Psoas muscle (tissue), 8 donors: Measurements from ENCODE around the gene PRSS2. TPM values are rescaled to one million over a fixed set of nuclear protein-coding genes. Genes with fewer than 3 reads are reported as not detected.
"Not testable (repeated sequence)": the region's sequence is repeated elsewhere in the genome, so short reads cannot be mapped to it uniquely, and the experiment has no call there.

Experiments
- ATAC-seq, 4 donors: fragments of 200-7000 bp; cut with Tn5 transposase; one replicate each; pipeline ENCODE4 v1.9.1; 2020; ENCODE audit warnings: moderate library complexity in 3 of 4, mild to moderate bottlenecking in 2 of 4
- DNase-seq, 2 donors: peaks; one replicate each; pipeline ENCODE4 v3.0.0-alpha.2; 2020
- H3K27ac ChIP-seq: fragments of 200-600 bp; one replicate; pipeline ENCODE4 v1.8.0; 2022
- H3K27me3 ChIP-seq, 3 donors: fragments of 200-600 bp in 1 of 3; one replicate each; pipeline versions ENCODE4 v1.6.1 to v1.8.0; 2013 to 2022; ENCODE audit warnings: low read length in 2 of 3, mild to moderate bottlenecking in 2 of 3, moderate library complexity in 1 of 3; ENCODE audit not compliant: insufficient read depth in 3 of 3
- H3K36me3 ChIP-seq, 2 donors: fragments of 200-600 bp in 1 of 2; one replicate each; pipeline versions ENCODE4 v1.6.1 to v1.8.0; 2013 to 2022; ENCODE audit warnings: low read depth in 1 of 2, mild to moderate bottlenecking in 1 of 2, moderate library complexity in 1 of 2; ENCODE audit not compliant: insufficient read depth in 1 of 2
- H3K4me1 ChIP-seq: fragments of 200-600 bp; one replicate; pipeline ENCODE4 v1.8.0; 2022
- H3K4me3 ChIP-seq: fragments of 200-600 bp; one replicate; pipeline ENCODE4 v1.8.0; 2022; ENCODE audit warnings: mild to moderate bottlenecking
- H3K9me3 ChIP-seq: fragments of 200-600 bp; one replicate; pipeline ENCODE4 v1.8.0; 2022
- WGBS, 3 donors: extraction: QIAGEN DNeasy Blood & Tissue Kit; methylation state at CpG; one replicate each; pipeline versions ENCODE4 v1.1.6 to v1.1.7; 2013; 5-methylcytosine and 5-hydroxymethylcytosine counted together
- intact Hi-C, 2 donors: fragments of 100-400 bp; cut with DNase I; formaldehyde crosslinking; loops; one replicate each; pipeline versions ENCODE4 v1.11.0 to v1.14.2; 2022
- polyA plus RNA-seq, 3 donors: library from polyadenylated mRNA; stranded (reverse); fragments of 200-250 nt; gene quantifications; one replicate each; pipeline ENCODE4 v1.2.3, GENCODE V29; 2013
- total RNA-seq, 4 donors: library from RNA; stranded (reverse); fragmentation: NEBNext Ultra II Directional in 2 of 4; extraction: Animal tissue kit (Norgen Biotek cat#: 25700) in 2 of 4; gene quantifications; one replicate each; pipeline versions ENCODE4 v1.2.1 to v1.2.4, GENCODE V29; 2021 to 2023
- TF ChIP-seq, protein P1 (sequence below): fragments of 200-600 bp; IDR thresholded peaks from one replicate; pipeline ENCODE4 v1.8.0; 2022; ENCODE audit warnings: antibody characterized with exemption
- donor health status: healthy with polysubstance abuse.
- donor health status: DM: no; HTN: no; CAD: no; lungs with moderate emphysema.
- donor health status: Bipolar disorder and iron deficiency.
- donor health status: healthy.
- donor health status: DM: yes; HTN: yes; CAD: no.
- donor health status: DM: no; HTN: no; CAD: no.
- donor health status: DM: no; HTN: no; CAD: no.
- donor health status: DM: yes; HTN: yes; CAD: no.

The PRSS2 gene
- total and polyA plus RNA-seq, 7 donors = 0.04 to 6.2 (median 1.7) TPM; not detected in 2

GRCh38 chr7:142767861-142768260, 2.9 kb upstream of the PRSS2 start:
- intact Hi-C loops = no loop called here
- Histone ChIP-seq H3K36me3 (no peaks in the 10 kb centered on the region), H3K4me1 (no peaks in the 10 kb centered on the region), H3K27me3 (no peaks in the 10 kb centered on the region), H3K4me3 (no peak overlapping the region), H3K27ac (no peak overlapping the region), H3K9me3 (no peaks in the 10 kb centered on the region)
- DNase-seq (no peak), ATAC-seq (no peak)
- 85 to 89% (median 86%) methylated on average over 1 of the region's 1 CpG for WGBS, 3 donors
- TF ChIP-seq, protein P1, sequence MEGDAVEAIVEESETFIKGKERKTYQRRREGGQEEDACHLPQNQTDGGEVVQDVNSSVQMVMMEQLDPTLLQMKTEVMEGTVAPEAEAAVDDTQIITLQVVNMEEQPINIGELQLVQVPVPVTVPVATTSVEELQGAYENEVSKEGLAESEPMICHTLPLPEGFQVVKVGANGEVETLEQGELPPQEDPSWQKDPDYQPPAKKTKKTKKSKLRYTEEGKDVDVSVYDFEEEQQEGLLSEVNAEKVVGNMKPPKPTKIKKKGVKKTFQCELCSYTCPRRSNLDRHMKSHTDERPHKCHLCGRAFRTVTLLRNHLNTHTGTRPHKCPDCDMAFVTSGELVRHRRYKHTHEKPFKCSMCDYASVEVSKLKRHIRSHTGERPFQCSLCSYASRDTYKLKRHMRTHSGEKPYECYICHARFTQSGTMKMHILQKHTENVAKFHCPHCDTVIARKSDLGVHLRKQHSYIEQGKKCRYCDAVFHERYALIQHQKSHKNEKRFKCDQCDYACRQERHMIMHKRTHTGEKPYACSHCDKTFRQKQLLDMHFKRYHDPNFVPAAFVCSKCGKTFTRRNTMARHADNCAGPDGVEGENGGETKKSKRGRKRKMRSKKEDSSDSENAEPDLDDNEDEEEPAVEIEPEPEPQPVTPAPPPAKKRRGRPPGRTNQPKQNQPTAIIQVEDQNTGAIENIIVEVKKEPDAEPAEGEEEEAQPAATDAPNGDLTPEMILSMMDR = no peak

GRCh38 chr7:142768885-142769284, 1.9 kb upstream of the PRSS2 start:
- WGBS, 3 donors = 51 to 55% (median 51%) methylated on average over 3 of the region's 3 CpGs
- DNase-seq, H3K4me3 ChIP-seq, H3K36me3 ChIP-seq, H3K27me3 ChIP-seq, intact Hi-C loops, ATAC-seq, H3K4me1 ChIP-seq, H3K27ac ChIP-seq, H3K9me3 ChIP-seq: not testable (repeated sequence)

DNA sequence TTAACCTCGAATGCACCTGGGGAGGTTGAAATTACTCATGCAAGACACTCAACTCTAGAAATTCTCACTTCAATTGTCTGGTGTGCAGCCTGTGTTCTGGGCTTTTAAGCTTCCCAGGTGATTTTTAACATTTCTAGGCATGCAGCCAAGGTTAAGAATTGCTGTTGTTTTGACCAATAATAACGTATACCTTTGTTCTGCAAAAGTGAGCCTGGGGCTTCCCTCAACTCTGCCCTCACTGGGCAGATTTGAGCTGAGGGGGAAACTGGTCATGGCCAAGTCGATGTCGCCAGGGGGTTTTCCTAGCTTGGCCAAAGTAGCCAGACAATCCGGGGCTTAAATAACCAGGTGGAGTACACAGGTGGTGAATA, 568 bp downstream of the PRSS2 start:
- intact Hi-C loops = no loop called here
- Histone ChIP-seq H3K27ac (no peak overlapping the region), H3K4me1 (no peaks in the 10 kb centered on the region), H3K36me3 (no peaks in the 10 kb centered on the region), H3K4me3 (no peak overlapping the region), H3K9me3 (no peaks in the 10 kb centered on the region), H3K27me3 (no peaks in the 10 kb centered on the region)
- WGBS, 3 donors = 69 to 77% (median 74%) methylated on average over 5 of the region's 5 CpGs
- TF ChIP-seq, protein P1 = no peak
- ATAC-seq = no peak
- no peak for DNase-seq

- Histone ChIP-seq H3K4me3 (no peak overlapping the region), H3K4me1 (no peaks in the 10 kb centered on the region), H3K27me3 (no peaks in the 10 kb centered on the region), H3K36me3 (no peaks in the 10 kb centered on the region), H3K27ac (no peak overlapping the region), H3K9me3 (no peaks in the 10 kb centered on the region)
- WGBS, 3 donors = 47 to 60% (median 56%) methylated on average over 6 of the region's 6 CpGs
- intact Hi-C loops = no loop called here
- TF ChIP-seq, protein P1 = no peak
- ATAC-seq (no peak), DNase-seq (no peak)
These were observed 1.3 kb downstream of the PRSS2 start for GRCh38 chr7:142772051-142772450.

GRCh38 chr7:142772673-142773072, 1.9 kb downstream of the PRSS2 start:
- DNase-seq = no peak
- H3K27ac ChIP-seq = no peak overlapping the region
- H3K36me3 ChIP-seq = no peaks in the 10 kb centered on the region
- no peak for ATAC-seq
- no peak overlapping the region for H3K4me3 ChIP-seq
- no peaks in the 10 kb centered on the region for H3K9me3 ChIP-seq
- TF ChIP-seq, protein P1 = no peak
- no peaks in the 10 kb centered on the region for H3K4me1 ChIP-seq
- no peaks in the 10 kb centered on the region for H3K27me3 ChIP-seq
- intact Hi-C loops = no loop called here
